ENCODE data around the gene C10orf67.

DNA sequence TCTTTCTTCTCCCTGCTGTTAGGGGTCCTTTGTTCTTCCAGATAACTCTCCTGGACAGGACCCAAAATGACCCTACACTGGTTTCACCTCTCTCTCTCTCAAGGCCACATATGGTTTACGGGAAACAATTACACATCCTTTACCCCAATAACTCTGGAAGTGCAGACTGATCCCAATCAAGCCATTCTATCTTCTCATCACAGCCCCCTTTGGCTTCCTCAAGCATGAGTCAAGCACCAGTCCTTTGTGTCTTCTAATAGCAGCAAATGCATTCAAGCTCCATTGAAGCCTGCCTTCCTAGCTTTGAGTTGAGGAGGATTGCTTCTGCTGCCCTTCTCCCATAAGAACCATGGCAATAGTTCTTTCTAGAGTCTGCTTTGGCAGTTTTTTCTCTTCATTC, 20.2 kb downstream of the C10orf67 start:
- TF ChIP-seq, protein P1, sequence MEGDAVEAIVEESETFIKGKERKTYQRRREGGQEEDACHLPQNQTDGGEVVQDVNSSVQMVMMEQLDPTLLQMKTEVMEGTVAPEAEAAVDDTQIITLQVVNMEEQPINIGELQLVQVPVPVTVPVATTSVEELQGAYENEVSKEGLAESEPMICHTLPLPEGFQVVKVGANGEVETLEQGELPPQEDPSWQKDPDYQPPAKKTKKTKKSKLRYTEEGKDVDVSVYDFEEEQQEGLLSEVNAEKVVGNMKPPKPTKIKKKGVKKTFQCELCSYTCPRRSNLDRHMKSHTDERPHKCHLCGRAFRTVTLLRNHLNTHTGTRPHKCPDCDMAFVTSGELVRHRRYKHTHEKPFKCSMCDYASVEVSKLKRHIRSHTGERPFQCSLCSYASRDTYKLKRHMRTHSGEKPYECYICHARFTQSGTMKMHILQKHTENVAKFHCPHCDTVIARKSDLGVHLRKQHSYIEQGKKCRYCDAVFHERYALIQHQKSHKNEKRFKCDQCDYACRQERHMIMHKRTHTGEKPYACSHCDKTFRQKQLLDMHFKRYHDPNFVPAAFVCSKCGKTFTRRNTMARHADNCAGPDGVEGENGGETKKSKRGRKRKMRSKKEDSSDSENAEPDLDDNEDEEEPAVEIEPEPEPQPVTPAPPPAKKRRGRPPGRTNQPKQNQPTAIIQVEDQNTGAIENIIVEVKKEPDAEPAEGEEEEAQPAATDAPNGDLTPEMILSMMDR (IDR thresholded peaks at IDR 0.05; ENCODE audit: low read depth, low read length), result no peak
- TF ChIP-seq POLR2A (IDR thresholded peaks at IDR 0.05; ENCODE audit: extremely low read depth, insufficient read length), result no peak
- TF ChIP-seq, protein P2, sequence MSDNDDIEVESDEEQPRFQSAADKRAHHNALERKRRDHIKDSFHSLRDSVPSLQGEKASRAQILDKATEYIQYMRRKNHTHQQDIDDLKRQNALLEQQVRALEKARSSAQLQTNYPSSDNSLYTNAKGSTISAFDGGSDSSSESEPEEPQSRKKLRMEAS (IDR thresholded peaks at IDR 0.05; ENCODE audit: low read depth, low read length), result no peak

Measured in NB4 (cell line).